ENCODE results near the gene MUC20. TPM values are rescaled to one million over a fixed set of nuclear protein-coding genes. Genes with fewer than 3 reads are reported as not detected.
"Not testable (repeated sequence)": the region's sequence is repeated elsewhere in the genome, so short reads cannot be mapped to it uniquely, and the experiment has no call there.

The MUC20 gene
- total RNA-seq, 1 experiment from 2014 or later, result 4.7 TPM

- in situ Hi-C loops (cut with HindIII; ENCODE audit: low sequenced_read_pairs); DNase-seq (ENCODE audit: low spot score): not testable (repeated sequence)
These were observed 3.6 kb downstream of the MUC20 start for GRCh38 chr3:195724363-195724762.

GRCh38 chr3:195725916-195726740 is 5.3 kb downstream of the MUC20 start:
- DNase-seq (ENCODE audit: low spot score); in situ Hi-C loops (cut with HindIII; ENCODE audit: low sequenced_read_pairs): not testable (repeated sequence)

GRCh38 chr3:195727606-195728195 is 6.9 kb downstream of the MUC20 start:
- DNase-seq (ENCODE audit: low spot score), result no peak
- in situ Hi-C loops (cut with HindIII; ENCODE audit: low sequenced_read_pairs), result no loop called here

- in situ Hi-C loops (cut with HindIII; ENCODE audit: low sequenced_read_pairs); DNase-seq (ENCODE audit: low spot score): not testable (repeated sequence)
These were observed 8.0 kb downstream of the MUC20 start for GRCh38 chr3:195728789-195729188.

- in situ Hi-C loops (cut with HindIII; ENCODE audit: low sequenced_read_pairs), result no loop called here
These were observed 8.9 kb downstream of the MUC20 start for GRCh38 chr3:195729476-195730251.

GRCh38 chr3:195731356-195731905 is 10.7 kb downstream of the MUC20 start:
- DNase-seq (ENCODE audit: low spot score), result no peak
- in situ Hi-C loops (cut with HindIII; ENCODE audit: low sequenced_read_pairs), result no loop called here

More at GRCh38 chr3:195729476-195730251, 8.9 kb downstream of the MUC20 start:
- no peak for DNase-seq (ENCODE audit: low spot score)

GRCh38 chr3:195732940-195733339 is 12.2 kb downstream of the MUC20 start:
- no peak for DNase-seq (ENCODE audit: low spot score)
- in situ Hi-C loops (cut with HindIII; ENCODE audit: low sequenced_read_pairs), result no loop called here

GRCh38 chr3:195735036-195735695 is 14.4 kb downstream of the MUC20 start:
- in situ Hi-C loops (cut with HindIII; ENCODE audit: low sequenced_read_pairs), result no loop called here
- DNase-seq (ENCODE audit: low spot score), result no peak

GRCh38 chr3:195736866-195737490 is 16.2 kb downstream of the MUC20 start:
- no peak for DNase-seq (ENCODE audit: low spot score)
- in situ Hi-C loops (cut with HindIII; ENCODE audit: low sequenced_read_pairs), result no loop called here

GRCh38 chr3:195737782-195738181 is 17.0 kb downstream of the MUC20 start:
- DNase-seq (ENCODE audit: low spot score); in situ Hi-C loops (cut with HindIII; ENCODE audit: low sequenced_read_pairs): not testable (repeated sequence)

- in situ Hi-C loops (cut with HindIII; ENCODE audit: low sequenced_read_pairs), result no loop called here
These were observed 17.7 kb downstream of the MUC20 start for GRCh38 chr3:195738274-195739044.

GRCh38 chr3:195739561-195740111 is 18.9 kb downstream of the MUC20 start:
- no peak for DNase-seq (ENCODE audit: low spot score)
- in situ Hi-C loops (cut with HindIII; ENCODE audit: low sequenced_read_pairs), result no loop called here

More at GRCh38 chr3:195738274-195739044, 17.7 kb downstream of the MUC20 start:
- DNase-seq (ENCODE audit: low spot score), result no peak

GRCh38 chr3:195744437-195744836 is 23.7 kb downstream of the MUC20 start:
- no peak for DNase-seq (ENCODE audit: low spot score)
- in situ Hi-C loops (cut with HindIII; ENCODE audit: low sequenced_read_pairs), result no loop called here

GRCh38 chr3:195746346-195746745 is 25.6 kb downstream of the MUC20 start:
- in situ Hi-C loops (cut with HindIII; ENCODE audit: low sequenced_read_pairs), result no loop called here

GRCh38 chr3:195746751-195747150 is 26.0 kb downstream of the MUC20 start:
- in situ Hi-C loops (cut with HindIII; ENCODE audit: low sequenced_read_pairs), result no loop called here
- no peak for DNase-seq (ENCODE audit: low spot score)

More at GRCh38 chr3:195746346-195746745, 25.6 kb downstream of the MUC20 start:
- no peak for DNase-seq (ENCODE audit: low spot score)

- in situ Hi-C loops (cut with HindIII; ENCODE audit: low sequenced_read_pairs), result no loop called here
- DNase-seq (ENCODE audit: low spot score), result no peak
These were observed 27.9 kb downstream of the MUC20 start for GRCh38 chr3:195748661-195749060.

GRCh38 chr3:195749101-195749500 is 28.3 kb downstream of the MUC20 start:
- in situ Hi-C loops (cut with HindIII; ENCODE audit: low sequenced_read_pairs); DNase-seq (ENCODE audit: low spot score): not testable (repeated sequence)
